GM12878 (cell line): ENCODE results near the gene RTP3. TPM values are rescaled to one million over a fixed set of nuclear protein-coding genes. Genes with fewer than 3 reads are reported as not detected.

Experiments
- ATAC-seq: fragments of 200-7000 bp; cut with Tn5 transposase; 3 replicates; pipeline ENCODE4 v1.9.1; 2020; ENCODE audit warnings: mild to moderate bottlenecking, moderate library complexity
- BruUV-seq: library from RNA; stranded (reverse); fragments of 400-500 nt; replicated peaks from 2 replicates; lab custom pipeline; 2021; lab: Mats Ljungman, UMichigan
- CTCF ChIA-PET: fragments of 300-600 bp; sonication (Branson Sonifier 250); formaldehyde crosslinking; extraction: SDS; loops from one replicate; lab custom pipeline; 2021; ENCODE audit warnings: inconsistent platforms; lab: Yijun Ruan, JAX
- POLR2A ChIA-PET: fragments of 350-600 bp; formaldehyde crosslinking; extraction: SDS; loops from one replicate; lab custom pipeline; 2021; ENCODE audit warnings: inconsistent platforms; lab: Charles Lee
- RAD21 ChIA-PET: fragments of 300-600 bp; sonication (Branson Sonifier 250); formaldehyde crosslinking; loops from one replicate; lab custom pipeline; 2023; ENCODE audit warnings: antibody characterized with exemption; ENCODE audit not compliant: unreplicated experiment; lab: Charles Lee
- SMC1A ChIA-PET: fragments of 300-600 bp; sonication (Branson Sonifier 250); formaldehyde crosslinking; loops from one replicate; lab custom pipeline; 2023; ENCODE audit not compliant: unreplicated experiment, uncharacterized antibody; lab: Charles Lee
- DNase-seq: peaks from one replicate; pipeline ENCODE4 v3.0.0-alpha.2; 2011; ENCODE audit warnings: low read depth, low spot score
- FAIRE-seq: peaks from 3 replicates; lab custom pipeline; 2011; peaks lifted over from hg19 to GRCh38; lab: Jason Lieb, UNC
- H2AFZ ChIP-seq: 2 replicates; pipeline ENCODE4 v1.6.0; 2011; ENCODE audit warnings: low read depth, low read length, control low read depth; ENCODE audit not compliant: control insufficient read depth
- H3K27ac ChIP-seq: 2 replicates; pipeline ENCODE4 v1.5.1; 2011; ENCODE audit warnings: control low read depth; ENCODE audit not compliant: control insufficient read depth, insufficient read depth
- H3K27me3 ChIP-seq, 2 experiments: replicated peaks in 1 of 2; 2 replicates each; pipeline versions ENCODE4 v1.6.0 to v1.6.1; 2011; ENCODE audit warnings: low read length in 1 of 2; ENCODE audit not compliant: control insufficient read depth in 2 of 2, insufficient read depth in 2 of 2
- H3K36me3 ChIP-seq, 2 experiments: 2 replicates each; pipeline ENCODE4 v1.5.1; 2011; ENCODE audit warnings: low read length in 1 of 2; ENCODE audit not compliant: control insufficient read depth in 2 of 2, insufficient read depth in 2 of 2
- H3K4me1 ChIP-seq: 2 replicates; pipeline ENCODE4 v1.6.1; 2011; ENCODE audit warnings: mild to moderate bottlenecking, low read length, moderate library complexity, mixed read lengths; ENCODE audit not compliant: control insufficient read depth, insufficient read depth
- H3K4me2 ChIP-seq: 2 replicates; pipeline ENCODE4 v1.6.0; 2011; ENCODE audit warnings: control low read depth; ENCODE audit not compliant: control insufficient read depth, insufficient read depth
- H3K4me3 ChIP-seq: fragments of 200-600 bp; sonication (generic); 2 replicates; pipeline ENCODE4 v1.5.1; 2016
- H3K79me2 ChIP-seq: 2 replicates; pipeline ENCODE4 v1.6.0; 2011; ENCODE audit warnings: low read length; ENCODE audit not compliant: control insufficient read depth, insufficient read depth
- H3K9ac ChIP-seq: 2 replicates; pipeline ENCODE4 v1.8.0; 2011; ENCODE audit warnings: low read length, control low read depth, mixed read lengths; ENCODE audit not compliant: control insufficient read depth, insufficient read depth
- H3K9me3 ChIP-seq: replicated peaks from 3 replicates; pipeline ENCODE4 v1.5.1; 2011; ENCODE audit warnings: mild to moderate bottlenecking, low read length; ENCODE audit not compliant: control insufficient read depth, insufficient read depth
- H4K20me1 ChIP-seq: 2 replicates; pipeline ENCODE4 v1.6.0; 2011; ENCODE audit not compliant: control insufficient read depth, insufficient read depth
- ASH2L ChIP-seq: fragments of 300-600, 200-600 bp; sonication (generic); IDR thresholded peaks from 2 replicates; pipeline ENCODE4 v1.6.1; 2017; ENCODE audit warnings: low read depth, mild to moderate bottlenecking, borderline replicate concordance
- FOXK2 ChIP-seq: fragments of 450-650 bp; IDR thresholded peaks from 2 replicates; pipeline ENCODE4 v1.6.1; 2017; ENCODE audit warnings: mild to moderate bottlenecking, moderate library complexity
- IKZF2 ChIP-seq, 2 experiments: fragments of 450-650 bp; IDR thresholded peaks; 2 replicates each; pipeline ENCODE4 v1.6.1; 2017; ENCODE audit warnings: mild to moderate bottlenecking in 2 of 2, moderate library complexity in 2 of 2
- JUND ChIP-seq: IDR thresholded peaks from 2 replicates; pipeline ENCODE4 v1.6.1; 2012; ENCODE audit warnings: low read depth, mild to moderate bottlenecking, low read length, improper control_type of control experiment, moderate library complexity
- KAT2A ChIP-seq: conservative IDR thresholded peaks from 2 replicates; pipeline ENCODE4 v1.6.1; 2011; ENCODE audit warnings: low read depth, low read length; ENCODE audit not compliant: control insufficient read depth
- MTA3 ChIP-seq: IDR thresholded peaks from 2 replicates; pipeline ENCODE4 v1.6.1; 2012; ENCODE audit warnings: low read length, inconsistent platforms, borderline replicate concordance
- MYC ChIP-seq: IDR thresholded peaks from 2 replicates; pipeline ENCODE4 v1.6.1; 2011; ENCODE audit warnings: mild to moderate bottlenecking, low read length, moderate library complexity, inconsistent platforms; ENCODE audit not compliant: insufficient read depth, insufficient replicate concordance, insufficient read length, severe bottlenecking
- NFXL1 ChIP-seq: fragments of 450-650 bp; IDR thresholded peaks from 2 replicates; pipeline ENCODE4 v1.6.1; 2017; ENCODE audit warnings: antibody characterized with exemption, mild to moderate bottlenecking, borderline replicate concordance
- PAX5 ChIP-seq: IDR thresholded peaks from 2 replicates; pipeline ENCODE4 v1.6.1; 2011; ENCODE audit warnings: low read depth, low read length, borderline replicate concordance
- RUNX3 ChIP-seq: IDR thresholded peaks from 2 replicates; pipeline ENCODE4 v1.6.1; 2012; ENCODE audit warnings: low read length, inconsistent platforms
- SMARCA5 ChIP-seq: fragments of 450-650 bp; IDR thresholded peaks from 2 replicates; pipeline ENCODE4 v1.6.1; 2017; ENCODE audit warnings: mild to moderate bottlenecking
- SMC3 ChIP-seq: IDR thresholded peaks from 2 replicates; pipeline ENCODE4 v1.6.1; 2011; ENCODE audit warnings: low read length, improper control_type of control experiment, borderline replicate concordance
- SP1 ChIP-seq: IDR thresholded peaks from one replicate; pipeline ENCODE4 v1.6.1; 2011; ENCODE audit warnings: low read depth, low read length
- SUPT20H ChIP-seq: IDR thresholded peaks from 2 replicates; pipeline ENCODE4 v1.6.1; 2011; ENCODE audit warnings: low read depth, mild to moderate bottlenecking, low read length, moderate library complexity, borderline replicate concordance; ENCODE audit not compliant: control insufficient read depth
- TCF12 ChIP-seq: IDR thresholded peaks from 2 replicates; pipeline ENCODE4 v1.6.1; 2011; ENCODE audit warnings: low read depth, mild to moderate bottlenecking, low read length
- WGBS: methylation state at CpG from one replicate; pipeline ENCODE4 v1.1.6; 2016; ENCODE audit warnings: low lambda C conversion rate; ENCODE audit not compliant: insufficient replicate concordance, insufficient coverage; ENCODE audit errors: missing lambda C conversion rate; 5-methylcytosine and 5-hydroxymethylcytosine counted together
- in situ Hi-C: fragments of 300-500 bp; cut with MboI; formaldehyde crosslinking; loops from 9 replicates; pipeline ENCODE4 v1.14.3; 2018; ENCODE audit warnings: mixed read lengths
- intact Hi-C: fragments of 100-400 bp; cut with micrococcal nuclease; formaldehyde crosslinking; loops from one replicate; pipeline ENCODE4 v1.14.2; 2022; ENCODE audit not compliant: unreplicated experiment
- polyA plus RNA-seq, 11 experiments: library from polyadenylated mRNA; depleted of rRNA in 4 of 11; unstranded in 6 of 11; stranded (reverse) in 5 of 11; fragments of >200 nt; fragmentation: Nextera tagmentation in 4 of 11; fragmentation: Illumina TruSeq in 1 of 11; extraction: Ambion mirVana in 4 of 11; extraction: Trizol in 1 of 11; gene quantifications; 1 replicate in 1 of 11; 2 replicates in 10 of 11; pipeline versions ENCODE4 v1.2.1 to v1.2.3, GENCODE V29; 2011 to 2016; ENCODE audit warnings: inconsistent platforms in 2 of 11, missing spikeins in 2 of 11, low read depth in 1 of 11
- total RNA-seq, 4 experiments: library from RNA; depleted of rRNA in 3 of 4; stranded (reverse); fragments of >200 nt in 3 of 4; fragmentation: Illumina TruSeq in 1 of 4; extraction: Trizol in 1 of 4; gene quantifications; 2 replicates each; pipeline versions ENCODE4 v1.2.1 to v1.2.3, GENCODE V29; 2013 to 2021
- TF ChIP-seq, protein P1 (sequence below): IDR thresholded peaks from 2 replicates; pipeline ENCODE4 v1.6.1; 2011; ENCODE audit warnings: low read depth, mild to moderate bottlenecking, low read length, moderate library complexity, borderline replicate concordance; ENCODE audit errors: extremely low read depth
- TF ChIP-seq, protein P2 (sequence below): IDR thresholded peaks from 2 replicates; pipeline ENCODE4 v1.6.1; 2012; ENCODE audit warnings: low read length, inconsistent platforms
- TF ChIP-seq, protein P3 (sequence below): IDR thresholded peaks from 2 replicates; pipeline ENCODE4 v1.6.1; 2011; ENCODE audit warnings: low read depth, low read length, improper control_type of control experiment, borderline replicate concordance

RTP3 gene
- total and polyA plus RNA-seq, 10 of the 15 experiments (the other 5 are each of a cell fraction or from before 2014, with no cell fraction given), result 0.06 TPM; not detected in 9

DNA sequence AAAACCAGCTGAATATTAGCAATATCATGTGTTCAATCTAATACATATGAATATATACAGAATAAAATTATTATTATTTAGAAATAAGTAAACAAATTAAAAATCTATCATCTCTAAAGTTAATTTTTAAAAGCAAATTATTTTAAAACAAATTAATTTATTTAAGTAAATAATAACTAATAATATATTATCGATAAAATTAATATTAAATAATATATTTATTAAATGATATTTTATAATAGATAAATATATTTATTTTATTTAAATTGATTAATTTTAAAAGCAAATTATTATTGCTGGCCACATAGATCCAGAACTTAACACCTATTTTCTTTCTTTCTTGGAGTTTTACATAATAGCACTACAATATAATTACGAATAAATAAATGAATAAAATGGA lies 22.2 kb downstream of the RTP3 start:
- no peak for FAIRE-seq
- ChIA-PET SMC1A (interaction anchor here (1.0 kb wide), 1 partner anchor 9 kb away, joined by 4 read pairs; no protein-coding TSS in a partner anchor), RAD21 (no interaction called here), CTCF (interaction anchor here (2.0 to 2.5 kb wide), 2 partner anchors 31 to 39 kb away, joined by 6 to 8 read pairs; no protein-coding TSS in a partner anchor), POLR2A (no interaction called here)
- no peaks in the 10 kb centered on the region for H3K79me2 ChIP-seq
- no peak overlapping the region for H3K4me2 ChIP-seq
- no peaks in the 10 kb centered on the region for H3K27me3 ChIP-seq
- ATAC-seq, result no peak
- in situ Hi-C loops (no loop called here), intact Hi-C loops (no loop called here)
- DNase-seq, result no peak
- no peaks in the 10 kb centered on the region for H3K36me3 ChIP-seq
- no peak overlapping the region for H3K9ac ChIP-seq
- no peaks in the 10 kb centered on the region for H3K9me3 ChIP-seq
- no peaks in the 10 kb centered on the region for H3K4me1 ChIP-seq
- no peaks in the 10 kb centered on the region for H4K20me1 ChIP-seq
- H3K4me3 ChIP-seq, result no peak overlapping the region
- H3K27ac ChIP-seq, result no peak overlapping the region
- no TSS peak for BruUV-seq
- TF ChIP-seq, protein P1, sequence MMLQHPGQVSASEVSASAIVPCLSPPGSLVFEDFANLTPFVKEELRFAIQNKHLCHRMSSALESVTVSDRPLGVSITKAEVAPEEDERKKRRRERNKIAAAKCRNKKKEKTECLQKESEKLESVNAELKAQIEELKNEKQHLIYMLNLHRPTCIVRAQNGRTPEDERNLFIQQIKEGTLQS, result no peak
- TF ChIP-seq SMC3 (no peak), KAT2A (no peak), MTA3 (no peak), MYC (no peak), PAX5 (no peak), SUPT20H (no peak), NFXL1 (no peak), SP1 (no peak), TCF12 (no peak), JUND (no peak), IKZF2 (IDR thresholded peaks at IDR 0.05) (no peak), SMARCA5 (no peak), RUNX3 (no peak), ASH2L (no peak), FOXK2 (no peak)
- TF ChIP-seq, protein P2, sequence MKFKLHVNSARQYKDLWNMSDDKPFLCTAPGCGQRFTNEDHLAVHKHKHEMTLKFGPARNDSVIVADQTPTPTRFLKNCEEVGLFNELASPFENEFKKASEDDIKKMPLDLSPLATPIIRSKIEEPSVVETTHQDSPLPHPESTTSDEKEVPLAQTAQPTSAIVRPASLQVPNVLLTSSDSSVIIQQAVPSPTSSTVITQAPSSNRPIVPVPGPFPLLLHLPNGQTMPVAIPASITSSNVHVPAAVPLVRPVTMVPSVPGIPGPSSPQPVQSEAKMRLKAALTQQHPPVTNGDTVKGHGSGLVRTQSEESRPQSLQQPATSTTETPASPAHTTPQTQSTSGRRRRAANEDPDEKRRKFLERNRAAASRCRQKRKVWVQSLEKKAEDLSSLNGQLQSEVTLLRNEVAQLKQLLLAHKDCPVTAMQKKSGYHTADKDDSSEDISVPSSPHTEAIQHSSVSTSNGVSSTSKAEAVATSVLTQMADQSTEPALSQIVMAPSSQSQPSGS, result no peak
- TF ChIP-seq, protein P3, sequence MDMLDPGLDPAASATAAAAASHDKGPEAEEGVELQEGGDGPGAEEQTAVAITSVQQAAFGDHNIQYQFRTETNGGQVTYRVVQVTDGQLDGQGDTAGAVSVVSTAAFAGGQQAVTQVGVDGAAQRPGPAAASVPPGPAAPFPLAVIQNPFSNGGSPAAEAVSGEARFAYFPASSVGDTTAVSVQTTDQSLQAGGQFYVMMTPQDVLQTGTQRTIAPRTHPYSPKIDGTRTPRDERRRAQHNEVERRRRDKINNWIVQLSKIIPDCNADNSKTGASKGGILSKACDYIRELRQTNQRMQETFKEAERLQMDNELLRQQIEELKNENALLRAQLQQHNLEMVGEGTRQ, result no peak
- WGBS, result 97% methylated on average over 2 of the region's 2 CpGs
- H2AFZ ChIP-seq, result no peak overlapping the region
